Left hindlimb (tissue), 1 donor: ENCODE data around the gene CDC25C.
A peak's percentile ranks its signal among the peaks of the same experiment; 100 is the strongest.
"Not testable (repeated sequence)": the region's sequence is repeated elsewhere in the genome, so short reads cannot be mapped to it uniquely, and the experiment has no call there.

Experiments used
- DNase-seq: peaks from one replicate; pipeline ENCODE4 v3.0.0-alpha.2; 2018

CDC25C gene

DNA sequence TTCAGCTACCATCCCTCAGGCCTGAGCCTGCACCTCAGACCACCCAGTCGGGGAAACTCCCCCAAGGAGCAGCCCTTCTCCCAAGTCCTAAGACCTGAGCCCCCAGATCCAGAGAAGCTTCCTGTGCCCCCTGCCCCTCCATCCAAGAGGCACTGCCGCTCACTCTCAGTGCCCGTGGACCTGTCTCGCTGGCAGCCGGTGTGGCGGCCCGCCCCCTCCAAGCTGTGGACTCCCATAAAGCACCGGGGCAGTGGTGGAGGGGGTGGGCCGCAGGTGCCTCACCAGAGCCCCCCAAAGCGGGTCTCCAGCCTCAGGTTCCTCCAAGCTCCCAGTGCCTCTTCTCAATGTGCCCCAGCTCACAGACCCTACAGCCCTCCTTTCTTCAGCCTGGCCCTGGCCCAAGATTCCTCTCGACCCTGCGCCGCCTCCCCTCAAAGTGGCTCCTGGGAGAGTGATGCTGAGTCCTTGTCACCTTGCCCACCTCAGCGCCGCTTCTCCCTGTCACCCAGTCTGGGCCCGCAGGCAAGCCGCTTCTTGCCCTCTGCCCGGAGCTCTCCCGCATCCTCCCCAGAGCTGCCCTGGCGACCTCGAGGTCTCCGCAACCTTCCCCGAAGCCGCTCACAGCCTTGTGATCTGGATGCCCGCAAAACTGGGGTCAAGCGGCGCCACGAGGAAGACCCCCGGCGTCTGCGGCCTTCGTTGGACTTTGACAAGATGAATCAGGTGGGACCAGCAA is 13.5 kb upstream of the CDC25C start:
- no peak for DNase-seq

DNA sequence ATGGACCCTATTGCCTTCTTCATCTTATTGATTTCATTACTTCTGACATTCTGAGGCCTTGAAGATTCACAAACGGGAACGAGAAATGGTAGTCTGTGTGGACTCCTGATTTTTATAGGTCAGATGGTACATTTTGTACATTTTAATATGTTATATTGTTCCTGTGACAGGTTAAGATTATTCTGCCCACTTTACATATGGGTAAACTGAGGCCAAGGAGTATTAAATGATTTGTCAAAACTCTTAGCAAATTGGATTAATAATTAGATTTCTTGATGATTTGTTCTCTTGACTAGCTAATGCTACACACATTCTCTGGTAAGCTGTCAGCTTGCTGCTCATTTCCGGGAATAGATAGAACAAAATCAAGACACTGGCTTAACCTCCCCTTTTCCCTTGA is 8.4 kb upstream of the CDC25C start:
- DNase-seq: no peak

DNA sequence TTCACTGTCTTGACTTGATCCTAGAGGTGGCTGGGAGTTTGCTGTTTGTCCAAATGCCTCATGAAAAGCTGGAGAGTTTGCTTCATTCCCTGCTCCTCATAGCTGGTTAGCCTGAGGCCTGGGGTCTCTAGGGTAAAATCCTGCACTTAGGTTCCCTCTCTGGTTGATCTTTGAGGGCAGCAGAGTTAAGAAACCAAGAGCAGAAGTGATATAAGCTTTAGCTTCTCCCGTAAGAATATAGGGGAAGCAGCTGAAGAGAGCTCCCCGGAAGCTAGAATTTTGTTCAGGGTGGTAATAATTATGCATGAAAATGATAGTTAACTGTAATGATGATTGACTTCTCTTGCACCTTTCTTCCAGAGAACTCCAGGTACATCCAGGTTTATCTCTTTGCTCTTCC is 7.9 kb upstream of the CDC25C start:
- no peak for DNase-seq

DNA sequence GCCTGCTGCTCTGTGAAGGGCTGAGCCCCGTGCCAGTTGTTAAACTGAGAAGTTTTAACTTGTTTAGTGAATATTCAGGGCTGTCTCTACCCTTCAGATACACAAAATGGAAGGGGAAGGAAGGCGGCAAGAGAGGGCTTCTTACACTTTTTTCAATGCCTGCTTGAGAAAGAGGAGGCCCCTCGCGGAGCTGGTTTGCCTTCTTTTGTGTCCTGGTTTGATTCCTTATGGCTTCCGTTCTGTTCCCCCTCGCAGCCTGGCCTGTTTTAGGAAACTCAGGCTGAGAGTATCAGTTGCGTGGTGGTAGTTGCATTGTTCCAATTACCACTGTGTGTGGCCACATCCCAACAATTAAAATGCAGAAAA is 7.5 kb upstream of the CDC25C start:
- no peak for DNase-seq

DNA sequence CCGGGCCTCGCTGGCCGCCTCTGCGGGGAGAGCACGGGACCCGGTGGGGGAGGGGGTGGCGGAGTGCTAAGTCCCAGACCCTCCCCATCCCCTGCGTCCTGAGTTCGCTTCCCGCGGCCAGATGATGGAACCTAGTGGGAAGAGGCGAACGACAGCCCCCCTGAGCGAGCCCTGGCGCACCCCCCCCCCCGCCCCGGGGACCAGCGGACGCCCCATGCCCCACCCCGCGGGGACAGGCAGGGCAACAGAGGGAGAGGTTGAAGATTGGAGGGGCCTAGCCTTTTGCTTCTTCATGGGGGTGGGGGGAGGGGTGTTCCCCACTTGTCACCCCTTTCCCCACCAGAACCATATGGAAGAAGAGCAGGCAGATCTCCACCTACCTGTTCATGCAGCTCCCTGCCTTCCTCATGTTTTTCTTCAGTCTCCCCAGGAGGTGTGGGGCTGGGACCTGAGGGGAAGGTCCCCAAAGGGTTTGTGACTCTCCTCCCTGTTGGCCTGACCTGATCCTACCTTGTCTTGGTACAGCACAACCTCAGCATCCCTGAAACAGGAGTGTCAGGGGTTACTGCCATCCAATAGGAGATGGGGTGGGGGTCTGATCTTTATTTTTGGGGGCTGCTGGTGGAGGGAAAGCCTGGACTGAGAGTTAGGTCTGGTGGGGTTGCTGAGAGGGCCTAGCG is 6.9 kb upstream of the CDC25C start:
- DNase-seq: no peak

DNA sequence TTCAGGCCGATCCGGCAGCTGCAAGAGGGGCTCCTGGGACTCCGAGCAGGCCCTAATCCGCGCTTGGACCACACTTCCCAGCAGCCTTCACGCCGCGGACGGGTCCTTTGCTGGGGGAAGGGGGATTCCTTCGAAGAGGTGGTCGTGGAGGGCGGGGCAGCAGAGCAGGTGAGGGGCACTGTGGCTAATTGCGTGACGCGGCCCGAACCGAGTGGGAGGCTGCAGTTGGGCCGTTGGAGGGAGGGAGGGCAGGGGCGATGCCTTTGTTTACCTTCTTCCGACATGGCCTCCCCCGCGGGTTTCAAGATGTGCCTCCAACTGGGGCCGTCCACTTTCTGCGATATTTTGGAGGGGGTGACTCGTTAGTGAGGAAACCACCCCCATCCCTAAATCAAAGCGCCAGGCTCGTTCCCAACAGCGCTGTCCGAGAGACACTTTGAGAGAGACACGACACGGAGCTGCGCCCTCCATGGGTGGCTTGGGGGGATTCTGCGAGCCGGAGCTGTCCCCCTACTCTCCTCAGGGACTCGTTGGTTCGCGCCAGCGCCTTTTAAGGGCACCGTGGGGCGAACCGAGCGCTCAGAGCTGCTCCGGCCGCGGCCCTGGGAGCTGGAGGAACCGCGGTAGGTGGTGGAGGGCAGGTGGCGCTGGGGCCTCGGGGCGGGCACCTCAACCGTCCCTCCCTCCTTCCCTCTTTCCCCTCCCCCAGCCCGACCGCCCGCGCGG is 6.2 kb upstream of the CDC25C start, which contains the start of gene FAM53C:
TSS of gene FAM53C (plus strand) at position 582 of the 726 bp plus-strand sequence. CDS start 3,070 bp downstream, outside the sequence.
- peak; percentile 96 for DNase-seq

DNA sequence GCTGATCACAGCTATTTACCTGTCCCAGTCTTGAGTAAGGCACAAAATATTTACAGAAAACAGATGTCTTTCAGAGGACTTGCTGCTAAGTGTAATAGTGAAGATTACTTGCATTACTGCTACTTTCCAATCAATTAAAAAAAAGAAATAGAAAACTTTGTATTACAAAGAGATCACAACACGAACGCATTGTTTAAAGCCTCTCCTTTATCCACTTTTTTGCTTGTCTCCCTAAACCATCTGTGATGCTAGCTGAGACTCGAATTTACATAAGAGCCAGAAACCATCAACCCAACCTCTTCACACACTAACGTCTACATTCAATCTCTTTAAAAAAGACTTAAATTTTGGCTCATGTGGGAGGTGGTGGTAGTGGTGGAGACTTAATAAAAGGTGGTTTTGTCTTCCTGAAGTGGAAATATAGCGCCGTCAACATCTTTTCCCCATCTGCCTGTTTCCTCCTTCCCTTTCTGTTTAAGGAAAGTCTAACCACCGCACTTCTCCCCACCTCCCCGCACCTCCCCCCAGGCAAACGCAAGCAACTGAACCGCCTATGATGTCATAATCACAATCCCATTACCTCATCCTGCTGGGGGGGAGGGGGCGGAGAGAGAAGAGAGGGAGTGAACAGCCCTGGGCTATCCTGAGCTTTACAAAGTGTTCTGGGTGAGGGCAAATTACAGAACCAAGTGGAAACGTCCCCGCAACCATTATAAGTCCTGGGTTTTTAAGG is 5.5 kb upstream of the CDC25C start:
- DNase-seq: peak; percentile 91

DNA sequence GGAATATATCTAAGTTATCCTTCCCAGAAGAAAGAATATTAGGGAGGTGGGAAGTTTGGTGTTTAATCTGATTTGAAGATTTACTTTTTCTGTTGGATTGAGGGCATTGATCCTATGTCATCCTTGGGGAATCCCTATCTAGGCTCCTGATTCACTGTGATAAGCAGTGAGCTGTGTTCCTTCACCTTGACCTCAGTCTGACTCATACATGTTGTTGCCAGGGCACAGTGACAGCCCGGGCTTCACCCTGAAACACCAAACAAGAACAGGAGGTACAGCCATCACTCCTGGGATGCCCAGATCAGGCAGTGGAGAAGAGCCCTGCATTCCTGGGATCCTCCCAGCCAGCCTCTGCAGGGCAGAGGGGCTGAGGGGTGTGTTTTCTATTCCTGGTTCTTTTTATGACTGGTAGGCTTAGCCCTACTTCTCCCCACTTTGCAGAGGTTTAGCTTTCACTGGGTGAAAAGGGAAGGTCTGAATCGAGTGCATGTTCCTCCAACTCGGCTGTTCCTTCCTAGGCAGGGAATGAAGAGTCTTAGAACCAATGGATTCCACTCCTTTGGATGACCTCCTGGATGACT is 3.4 kb upstream of the CDC25C start:
- no peak for DNase-seq

DNA sequence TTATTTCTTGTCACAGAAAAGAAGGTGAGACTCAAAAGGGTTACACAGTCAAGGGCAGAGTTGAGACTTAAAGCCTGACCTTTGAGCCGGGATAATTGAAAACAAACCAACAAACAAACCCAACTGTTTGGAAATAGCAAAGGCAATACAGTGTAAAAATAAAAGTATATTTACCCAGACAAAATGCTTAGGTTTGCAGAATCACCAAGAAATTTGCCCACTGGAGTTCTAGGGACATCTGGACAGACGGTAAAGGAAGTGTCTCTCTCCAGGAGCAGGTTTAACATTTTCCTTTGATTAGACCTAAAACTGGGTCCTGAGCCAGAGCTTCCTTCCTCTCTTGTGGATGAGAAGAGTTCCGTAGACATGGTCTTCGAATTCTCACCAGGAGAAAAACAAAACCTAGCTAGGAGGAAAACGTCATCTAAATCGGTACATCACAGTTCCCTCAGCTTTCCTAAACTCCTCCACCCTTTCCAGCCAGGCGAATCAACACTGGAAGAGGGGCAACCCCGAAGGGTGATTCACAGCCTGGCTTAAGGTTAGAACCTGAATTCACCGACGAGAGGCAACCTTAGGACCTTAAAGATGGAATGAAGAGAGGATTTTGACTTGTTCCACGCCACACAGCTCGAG is 673 bp downstream of the CDC25C start:
- DNase-seq: no peak

DNA sequence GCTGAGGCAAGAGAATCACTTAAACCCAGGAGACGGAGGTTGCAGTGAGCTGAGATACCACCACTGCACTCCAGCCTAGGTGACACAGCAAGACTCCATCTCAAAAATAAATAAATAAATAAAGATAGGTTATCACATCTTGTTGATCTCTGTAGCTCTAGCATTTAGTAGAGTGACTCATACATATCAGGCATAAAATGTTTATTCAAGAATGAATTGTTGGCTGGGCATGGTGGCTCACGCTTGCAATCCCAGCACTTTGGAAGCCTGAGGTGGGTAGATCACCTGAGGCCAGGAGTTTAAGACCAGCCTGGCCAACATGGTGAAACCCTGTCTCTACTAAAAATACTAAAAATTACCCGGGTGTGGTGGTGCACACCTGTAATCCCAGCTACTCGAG is 13.4 kb downstream of the CDC25C start:
- not testable (repeated sequence) for DNase-seq

DNA sequence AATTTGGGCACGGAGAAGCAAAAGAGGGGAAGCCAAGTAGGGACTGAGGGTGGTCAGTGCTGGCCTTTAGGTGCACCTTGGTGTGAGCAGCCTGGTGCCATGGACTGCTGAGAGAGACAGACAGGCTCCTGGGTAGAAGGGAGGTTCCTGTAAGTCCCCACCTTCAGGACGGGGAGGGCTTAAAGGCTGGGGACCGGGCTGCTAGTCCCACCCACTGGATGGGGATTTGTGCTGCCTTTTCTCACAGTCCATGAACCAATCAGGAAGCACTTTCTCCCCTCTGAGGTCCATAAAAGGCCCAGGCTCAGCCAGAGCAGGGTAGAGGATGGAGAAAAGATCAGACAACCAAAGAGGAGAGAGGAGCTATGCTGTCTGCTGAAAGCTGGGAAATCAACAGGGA is 15.2 kb downstream of the CDC25C start:
- no peak for DNase-seq

DNA sequence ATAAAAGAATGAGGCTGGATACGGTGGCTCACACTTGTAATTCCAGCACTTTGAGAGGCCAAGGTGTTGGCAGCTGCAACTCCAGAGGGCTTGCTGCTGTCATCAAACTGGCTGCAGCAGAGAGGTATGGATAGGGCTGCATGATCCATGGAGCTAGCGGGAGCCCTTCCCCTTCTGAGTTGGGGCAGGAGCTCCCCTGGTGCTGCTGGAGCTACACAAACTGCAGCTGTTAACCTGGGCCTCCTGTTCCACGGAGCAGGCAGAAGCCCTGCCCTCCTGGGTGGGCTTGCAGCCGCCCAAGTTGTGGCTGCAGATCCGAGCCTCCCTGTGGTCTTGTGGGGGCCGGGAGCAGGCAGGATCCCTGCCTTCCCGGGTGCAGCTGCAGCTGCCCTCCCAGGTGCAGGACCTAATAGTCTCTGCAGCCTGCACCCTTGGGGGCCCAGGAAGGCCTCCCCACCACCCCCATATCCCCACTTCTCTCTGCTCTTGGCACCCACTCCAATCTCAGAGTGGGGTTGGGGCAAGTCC is 15.8 kb downstream of the CDC25C start:
- no peak for DNase-seq

DNA sequence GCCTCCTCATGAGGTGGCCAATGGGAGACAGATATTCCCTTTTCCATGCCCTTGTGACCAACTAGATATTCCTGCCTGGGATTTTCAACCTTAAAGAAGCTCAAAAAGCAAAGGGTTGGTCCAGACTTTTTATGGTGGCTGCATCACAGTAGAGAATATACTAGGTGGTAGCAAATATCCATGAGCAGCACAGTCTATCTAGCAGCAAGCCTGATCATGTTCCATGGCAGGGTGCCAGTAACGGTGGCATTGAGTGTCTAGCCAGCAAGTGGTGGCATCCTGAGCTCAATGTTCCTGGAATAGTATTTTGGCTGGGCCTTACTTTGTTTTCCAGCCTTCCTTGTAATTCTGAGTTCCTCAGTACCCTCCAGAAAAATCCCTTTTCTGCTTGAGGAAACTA is 25.8 kb downstream of the CDC25C start:
- DNase-seq: no peak

DNA sequence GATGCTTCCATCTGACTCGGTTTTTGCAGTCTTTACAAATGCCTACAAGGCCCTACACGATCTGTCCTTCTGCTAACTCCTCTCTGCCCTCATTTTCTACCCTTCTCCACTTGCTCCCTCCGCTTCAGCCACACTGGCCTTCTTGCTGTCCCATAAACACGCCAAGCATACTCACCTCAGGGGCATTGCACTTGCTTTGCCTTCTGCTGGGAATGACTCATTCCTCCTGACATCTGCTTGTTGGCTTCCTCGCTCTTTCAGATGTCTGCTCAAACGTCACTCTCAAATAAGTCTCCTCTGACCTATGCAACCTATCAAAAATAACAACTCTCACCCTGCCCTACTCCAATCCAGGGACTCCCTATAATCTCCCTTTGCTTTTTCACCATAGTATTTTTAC is 28.2 kb downstream of the CDC25C start:
- DNase-seq: no peak

DNA sequence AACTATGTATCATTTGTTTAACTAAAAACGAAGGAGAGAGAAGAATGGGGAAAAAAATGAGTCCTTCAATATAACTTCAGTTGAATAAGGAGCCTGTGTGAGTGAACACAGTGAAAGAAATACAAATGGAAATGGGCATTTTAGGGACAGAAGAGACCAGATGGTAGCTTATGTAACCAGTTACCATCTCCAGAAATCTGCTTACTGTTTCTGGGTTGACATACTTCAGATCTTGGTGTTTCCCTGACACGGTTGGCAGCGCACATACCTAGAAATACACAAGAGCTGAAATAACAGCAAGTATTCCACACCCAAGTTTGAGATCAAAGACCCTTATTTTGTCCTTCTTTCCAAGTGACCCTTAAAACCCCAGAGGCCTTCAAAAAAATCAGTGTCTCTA is 42.3 kb downstream of the CDC25C start:
- DNase-seq: no peak

DNA sequence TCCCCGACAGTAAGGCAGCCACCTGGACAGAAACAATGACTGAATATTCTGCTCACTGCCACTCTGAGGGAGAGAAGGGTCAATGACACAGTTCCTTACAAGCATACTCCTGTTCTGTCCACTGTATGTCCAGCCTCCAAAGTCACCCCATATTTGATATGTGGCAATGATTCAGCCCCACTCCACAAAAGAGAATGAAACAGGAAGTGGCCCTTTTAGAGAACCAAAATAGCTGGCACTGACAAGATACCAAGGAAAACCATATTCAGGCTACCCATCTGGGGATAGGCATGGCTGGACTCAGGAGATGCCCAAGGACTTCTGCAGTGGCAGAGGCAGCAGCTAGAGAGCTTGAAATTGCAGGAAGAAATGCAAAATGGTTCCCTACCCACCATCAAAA is 44.4 kb downstream of the CDC25C start:
- no peak for DNase-seq

DNA sequence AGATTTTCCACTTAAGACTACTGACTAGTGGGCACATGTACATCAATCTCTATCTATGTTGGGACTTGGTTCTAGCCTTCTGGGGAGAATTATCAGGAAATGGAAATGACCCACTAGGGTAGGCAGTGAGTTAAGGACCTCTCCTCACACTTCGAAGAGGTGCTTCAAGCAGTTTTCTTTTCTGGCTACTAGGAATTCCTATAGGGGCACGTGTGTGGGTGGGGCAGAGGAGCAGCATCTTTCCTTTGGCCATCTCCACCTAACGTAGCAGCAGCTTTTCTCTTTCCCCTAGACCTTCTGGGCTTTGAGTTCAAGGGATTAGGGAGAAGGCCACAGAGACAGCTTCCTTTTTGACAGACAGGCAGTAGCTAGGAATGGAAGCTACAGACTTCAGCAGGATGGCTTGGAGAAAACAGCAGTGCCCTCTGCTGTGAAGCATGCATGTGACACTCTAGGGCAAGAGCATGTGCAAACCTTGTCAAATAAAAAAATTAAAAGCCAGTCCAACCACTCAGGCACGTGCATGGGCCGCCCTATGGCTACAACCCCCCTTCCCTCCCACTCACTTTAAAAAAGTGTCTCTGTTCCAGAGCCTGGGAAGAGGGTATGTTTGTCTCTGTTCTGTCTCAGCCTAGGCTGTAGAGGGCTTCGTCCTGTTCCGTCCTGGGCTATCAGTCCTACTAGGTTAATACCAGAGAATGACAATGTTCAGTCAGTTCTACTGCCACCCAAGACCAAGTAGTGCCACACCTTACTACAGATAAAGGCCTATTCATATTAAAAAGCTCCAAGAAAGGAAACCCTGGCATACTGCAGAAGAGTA is 48.5 kb downstream of the CDC25C start:
- DNase-seq: peak; percentile 45

DNA sequence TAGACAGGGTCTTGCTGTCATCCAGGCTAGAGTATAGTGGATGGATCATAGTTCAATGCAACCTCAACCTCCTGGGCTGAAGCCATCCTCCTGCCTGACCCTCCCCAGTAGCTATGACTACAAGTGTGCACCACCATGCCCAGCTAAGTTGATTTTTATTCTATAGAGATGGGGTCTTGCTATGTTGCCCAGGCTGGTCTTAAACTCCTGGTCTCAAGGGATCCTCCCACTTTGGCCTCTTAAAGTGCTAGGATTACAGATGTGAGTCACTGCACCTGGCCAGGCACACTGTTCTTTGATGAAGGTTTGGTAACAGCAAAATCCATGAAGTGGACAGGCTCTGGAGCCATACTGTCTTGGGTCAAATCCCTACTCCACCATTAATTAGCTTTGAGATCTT is 50.7 kb downstream of the CDC25C start:
- no peak for DNase-seq

DNA sequence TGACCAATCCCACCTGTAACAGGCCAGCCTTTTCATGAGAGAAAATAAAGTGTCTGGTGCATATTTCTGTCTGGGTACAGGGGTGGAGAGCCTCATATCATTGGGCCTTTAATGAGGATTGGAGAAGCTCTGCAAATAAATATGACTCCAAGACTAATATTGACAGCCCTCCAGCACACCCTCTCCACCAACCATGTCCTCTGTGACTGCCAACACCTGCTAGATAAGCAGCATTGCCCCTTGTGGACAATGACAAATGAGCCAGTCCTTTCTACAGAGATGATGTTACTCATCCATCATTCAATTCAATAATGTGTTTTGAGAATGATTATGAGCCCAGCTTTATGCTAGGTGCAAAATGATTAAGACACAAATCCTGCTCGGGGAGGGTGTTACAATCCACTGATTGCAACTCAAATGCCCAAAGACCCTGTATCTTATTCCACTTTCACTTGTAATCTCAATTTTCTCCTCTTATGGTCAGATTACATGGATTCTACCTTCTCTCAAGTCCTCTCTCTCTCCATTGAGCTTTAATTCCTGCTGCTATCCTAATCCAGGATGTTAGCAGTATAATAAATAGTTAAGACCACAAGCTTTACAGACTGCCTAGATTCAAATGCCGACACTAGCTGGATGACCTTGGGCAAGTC is 55.1 kb downstream of the CDC25C start:
- DNase-seq: no peak

DNA sequence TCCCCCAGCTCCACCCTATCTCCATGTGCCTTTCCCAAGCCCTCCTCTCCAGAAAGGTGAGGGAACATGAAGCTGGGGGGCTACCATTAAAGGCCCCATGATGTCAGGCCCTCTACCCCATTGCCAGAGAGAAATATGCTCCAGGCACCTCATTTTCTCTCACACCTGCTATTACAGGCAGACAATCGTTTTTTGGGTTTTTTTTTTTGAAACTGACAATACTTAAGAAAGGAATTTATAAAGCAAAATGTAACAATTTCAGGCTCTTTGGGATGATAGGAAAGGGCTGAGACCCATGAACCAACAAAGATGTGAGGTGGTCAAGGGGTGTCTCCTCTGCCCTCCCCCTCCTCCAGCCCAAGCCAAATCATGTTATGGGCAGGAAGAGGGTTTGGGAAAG is 55.7 kb downstream of the CDC25C start:
- no peak for DNase-seq

DNA sequence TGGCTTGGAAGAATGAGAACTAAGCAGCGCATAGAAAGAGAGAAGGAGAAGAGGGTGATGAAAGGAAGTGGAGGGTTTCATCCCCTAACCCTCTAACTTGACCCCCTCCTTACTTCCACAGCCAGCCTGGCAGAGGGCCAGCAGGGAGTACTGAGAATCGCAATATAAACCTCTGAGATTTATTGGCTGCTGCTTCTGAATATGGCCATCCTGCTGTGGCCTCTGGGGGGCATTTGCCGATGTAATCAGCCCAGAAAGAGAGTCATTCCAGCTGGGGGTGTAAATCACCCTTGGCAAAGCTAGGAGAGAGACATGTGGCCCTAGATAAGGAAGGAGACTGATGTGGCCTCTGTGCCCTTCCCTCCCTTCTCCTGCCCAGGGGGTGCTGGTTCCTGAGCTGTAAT is 56.2 kb downstream of the CDC25C start:
- no peak for DNase-seq
